GM12892 (cell line): Measurements from ENCODE around the gene SLC1A3. TPM values are rescaled to one million over a fixed set of nuclear protein-coding genes. Genes with fewer than 3 reads are reported as not detected.
"Not testable (repeated sequence)": the region's sequence is repeated elsewhere in the genome, so short reads cannot be mapped to it uniquely, and the experiment has no call there.

Experiments
- DNase-seq: peaks from one replicate; pipeline ENCODE4 v3.0.0; 2011; ENCODE audit not compliant: insufficient read length
- FAIRE-seq: peaks from 2 replicates; lab custom pipeline; 2011; peaks lifted over from hg19 to GRCh38; lab: Jason Lieb, UNC
- POLR2A ChIP-seq: IDR thresholded peaks from 2 replicates; pipeline ENCODE4 v1.6.1; 2011; ENCODE audit warnings: low read depth, low read length, control low read depth
- POLR2AphosphoS5 ChIP-seq: IDR thresholded peaks from 2 replicates; pipeline ENCODE4 v1.6.1; 2011; ENCODE audit warnings: low read depth, low read length, control low read depth
- TAF1 ChIP-seq: IDR thresholded peaks from 2 replicates; pipeline ENCODE4 v1.6.1; 2011; ENCODE audit warnings: low read depth, mild to moderate bottlenecking, control low read depth, low read length, borderline replicate concordance
- polyA plus RNA-seq: library from polyadenylated mRNA; unstranded; fragments of >200 nt; gene quantifications from one replicate; pipeline ENCODE4 v1.2.1, GENCODE V29; 2012; ENCODE audit warnings: missing spikeins, inconsistent platforms; ENCODE audit not compliant: missing spikeins

SLC1A3 gene
- not detected for polyA plus RNA-seq

DNA sequence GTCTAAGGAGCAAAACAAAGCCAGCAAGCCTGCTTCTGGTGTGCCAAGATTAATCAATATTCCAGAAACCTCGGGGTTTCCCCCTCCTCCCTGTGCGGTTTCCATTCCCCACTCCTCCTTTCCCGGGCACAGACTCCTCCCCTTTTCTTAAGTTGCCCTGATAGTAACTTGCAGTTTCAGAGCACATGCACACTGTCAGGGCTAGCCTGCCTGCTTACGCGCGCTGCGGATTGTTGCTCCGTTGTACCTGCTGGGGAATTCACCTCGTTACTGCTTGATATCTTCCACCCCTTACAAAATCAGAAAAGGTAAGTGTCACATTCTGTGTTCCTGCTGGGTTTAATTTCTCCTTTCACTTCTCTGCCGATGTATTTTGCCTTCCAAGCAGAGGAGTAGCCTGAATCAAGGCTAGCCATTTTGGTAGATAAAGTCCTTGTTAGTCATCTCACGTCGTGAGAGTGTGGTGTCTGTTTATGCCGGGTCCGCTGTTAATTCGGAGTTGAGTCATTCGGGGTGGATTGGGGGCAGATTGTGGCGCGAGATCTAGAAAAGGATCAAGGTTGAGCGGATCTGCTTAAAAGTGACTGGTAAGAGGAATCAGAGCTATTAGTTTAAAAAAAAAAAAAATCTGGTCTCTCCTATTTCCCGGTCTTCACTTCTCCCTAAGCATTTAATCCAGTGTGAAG lies at the start of gene SLC1A3:
SLC1A3 (plus strand) TSS at position 179 of the 686 bp plus-strand sequence. CDS start 1,818 bp downstream, outside the sequence.
- DNase-seq (no peak), FAIRE-seq (peak; percentile 99)
- no peak for TF ChIP-seq POLR2A
- no peak for TF ChIP-seq TAF1
- TF ChIP-seq POLR2AphosphoS5, result no peak

DNA sequence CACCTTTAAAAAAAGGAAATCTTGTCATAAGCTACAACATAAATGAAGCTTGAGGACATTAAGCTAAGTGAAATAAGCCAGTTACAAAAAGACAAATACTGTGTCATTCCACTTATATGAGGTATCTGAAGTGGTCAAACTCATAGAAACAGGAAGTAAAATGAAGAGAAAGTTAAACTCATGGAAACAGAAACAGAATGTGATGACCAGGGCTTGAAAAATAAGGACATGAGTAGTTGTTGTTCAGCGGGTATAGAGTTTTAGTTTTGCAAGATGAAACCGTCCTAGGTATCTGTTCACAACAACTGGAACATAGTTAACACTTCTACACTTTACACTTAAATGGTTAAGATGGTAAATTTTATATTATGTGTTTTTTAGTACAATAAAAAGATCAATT lies 47.8 kb upstream of the SLC1A3 start:
- no peak for FAIRE-seq
- no peak for DNase-seq
- TF ChIP-seq TAF1 (no peak), POLR2AphosphoS5 (no peak), POLR2A (no peak)

DNA sequence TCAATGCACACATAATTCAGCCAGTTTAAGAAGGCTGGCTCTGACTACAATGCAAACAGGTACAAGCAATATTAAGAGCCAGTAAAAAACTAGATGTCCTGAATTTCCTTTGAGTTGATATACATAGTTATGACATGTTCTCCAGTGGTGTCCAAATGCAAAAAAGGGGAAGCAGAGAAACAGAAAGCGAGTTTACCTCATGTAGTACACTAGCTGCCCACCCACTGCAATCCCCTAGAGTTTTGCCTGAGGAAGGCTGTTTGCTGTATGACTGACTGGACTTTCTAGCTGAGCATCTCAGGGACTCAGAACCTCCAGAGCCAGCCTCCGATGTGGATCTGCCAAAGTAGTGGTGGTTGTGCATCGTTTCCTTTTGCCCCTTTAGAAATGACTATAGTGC lies 44.8 kb upstream of the SLC1A3 start:
- DNase-seq (no peak), FAIRE-seq (no peak)
- no peak for TF ChIP-seq TAF1
- no peak for TF ChIP-seq POLR2AphosphoS5
- TF ChIP-seq POLR2A, result no peak

DNA sequence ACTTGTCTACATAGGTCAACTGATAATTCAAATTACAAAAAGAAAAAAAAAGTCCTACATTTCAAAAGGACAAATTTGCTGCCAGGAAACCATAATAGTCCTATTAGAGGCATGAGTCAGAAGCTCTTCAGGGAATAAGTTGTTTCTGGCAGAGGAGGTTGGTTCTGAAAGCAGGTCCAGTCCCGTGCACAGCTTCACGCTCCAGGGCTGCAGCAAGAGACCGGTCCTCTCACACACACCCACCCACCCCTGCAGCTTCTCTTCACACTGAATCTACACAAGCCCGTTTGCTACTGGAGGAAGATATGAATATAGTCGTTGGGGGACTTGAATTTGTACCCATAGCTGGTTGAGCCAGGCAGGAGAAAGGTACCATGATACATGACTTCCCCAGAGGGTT lies 36.9 kb upstream of the SLC1A3 start:
- TF ChIP-seq POLR2AphosphoS5 (no peak), TAF1 (no peak), POLR2A (no peak)
- DNase-seq, result no peak
- no peak for FAIRE-seq

DNA sequence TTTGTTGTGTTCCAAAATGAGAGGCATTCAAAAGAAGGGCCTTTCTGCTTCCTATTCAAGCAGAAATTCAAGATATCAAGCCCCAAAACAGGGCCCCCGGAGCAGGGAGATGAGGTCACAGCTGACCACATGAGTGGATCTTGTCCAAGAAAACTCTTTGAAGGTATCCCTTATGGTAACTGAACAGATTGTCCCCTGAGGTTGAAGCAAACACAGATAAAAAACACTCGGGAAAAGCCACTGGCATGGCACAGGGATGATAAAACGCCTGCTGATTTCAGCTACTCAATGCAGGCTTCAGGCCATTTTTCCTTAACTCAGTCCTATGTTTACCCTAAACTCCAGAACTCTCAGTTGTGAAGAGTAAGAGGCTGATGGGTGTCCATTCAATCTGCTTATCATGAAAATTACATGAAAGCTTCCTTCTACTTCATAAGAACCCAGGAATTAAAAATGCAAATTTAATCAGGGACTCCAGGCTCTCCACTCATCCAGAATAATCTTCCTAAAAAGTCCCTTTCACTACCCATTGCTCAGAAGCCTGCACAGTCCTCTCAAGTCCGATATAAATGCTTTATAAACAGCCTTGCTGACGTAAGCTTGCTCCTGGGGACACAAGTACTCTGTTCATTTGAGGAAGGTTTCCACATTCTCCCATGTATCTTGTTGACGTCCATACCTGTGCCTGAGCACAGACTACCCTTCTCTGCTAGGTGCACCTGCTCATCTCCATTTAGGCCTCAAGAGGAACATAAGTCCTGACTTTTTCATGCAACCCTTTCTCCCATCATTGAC lies 35.9 kb upstream of the SLC1A3 start:
- TF ChIP-seq POLR2A, result no peak
- no peak for TF ChIP-seq POLR2AphosphoS5
- no peak for TF ChIP-seq TAF1
- no peak for DNase-seq
- FAIRE-seq, result no peak

DNA sequence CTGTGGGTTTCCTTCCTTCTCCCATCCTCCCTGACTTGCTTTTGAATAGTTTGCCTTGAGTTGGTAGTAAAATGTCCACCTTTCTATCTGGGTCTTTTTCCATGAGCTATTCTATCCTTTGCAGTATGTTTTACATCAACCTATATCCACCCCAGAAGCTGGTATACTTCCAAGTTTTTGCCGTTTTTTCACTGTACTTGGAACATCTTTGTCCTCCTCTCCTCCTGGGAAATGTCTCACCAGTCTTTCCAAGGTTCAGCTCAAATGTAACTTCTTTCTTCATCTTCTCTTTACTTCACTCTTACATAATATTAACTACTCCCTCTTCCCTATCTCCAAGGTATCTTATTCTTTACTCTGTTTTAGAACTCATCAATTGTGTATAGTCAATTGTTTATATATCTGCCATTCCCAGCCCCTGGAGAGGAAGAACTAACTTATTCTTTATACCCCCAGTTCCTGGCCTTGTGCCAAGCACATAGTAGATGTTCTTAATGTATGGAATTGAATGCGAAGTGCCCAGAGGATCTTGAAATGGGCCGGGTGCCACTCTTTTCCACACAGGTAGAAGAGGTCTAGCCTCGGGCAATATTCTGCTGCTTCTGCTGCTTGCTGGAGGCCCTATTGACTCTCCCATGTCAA lies 34.9 kb upstream of the SLC1A3 start:
- no peak for FAIRE-seq
- TF ChIP-seq TAF1 (no peak), POLR2A (no peak), POLR2AphosphoS5 (no peak)
- DNase-seq, result no peak

DNA sequence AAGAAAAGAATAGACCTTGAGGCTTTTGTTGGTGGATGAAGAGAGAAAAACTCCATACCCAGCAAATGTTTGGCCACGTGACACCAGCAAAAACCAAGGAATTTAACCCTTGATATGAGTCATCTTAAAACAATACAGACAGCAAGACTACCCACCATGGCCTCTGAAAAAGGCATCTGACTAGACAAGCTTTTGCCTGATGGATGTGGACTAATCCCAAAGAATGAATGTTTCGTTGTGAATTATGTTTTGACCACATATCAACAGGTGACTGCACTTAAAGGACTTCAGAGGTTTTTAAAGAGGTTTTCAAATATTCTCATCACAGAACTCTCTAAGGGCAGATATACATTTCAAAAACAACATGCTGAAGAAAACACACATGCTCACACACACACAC lies 33.0 kb upstream of the SLC1A3 start:
- no peak for TF ChIP-seq POLR2A
- TF ChIP-seq POLR2AphosphoS5, result no peak
- no peak for TF ChIP-seq TAF1
- DNase-seq (no peak), FAIRE-seq (no peak)

DNA sequence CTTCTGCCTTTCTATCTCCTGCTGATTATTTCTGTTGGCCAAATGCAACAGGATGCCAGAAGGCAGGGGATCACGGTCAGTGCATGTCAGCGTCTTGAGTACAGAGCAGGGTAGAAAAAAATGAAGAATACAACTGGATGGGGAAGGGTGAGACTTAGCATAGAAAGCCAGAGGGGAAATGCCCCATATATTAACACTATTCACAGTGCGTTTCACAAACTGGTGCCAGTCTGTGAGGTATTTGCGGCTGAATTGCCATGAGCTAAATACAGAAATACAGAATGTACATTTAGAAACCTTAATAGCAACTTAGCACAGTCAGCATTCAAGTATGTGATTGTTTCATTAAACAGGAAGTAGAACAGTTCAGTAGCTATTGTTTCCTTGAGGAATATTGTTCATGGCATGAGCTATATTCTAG lies 31.0 kb upstream of the SLC1A3 start:
- FAIRE-seq (no peak), DNase-seq (no peak)
- TF ChIP-seq TAF1 (no peak), POLR2A (no peak), POLR2AphosphoS5 (no peak)

DNA sequence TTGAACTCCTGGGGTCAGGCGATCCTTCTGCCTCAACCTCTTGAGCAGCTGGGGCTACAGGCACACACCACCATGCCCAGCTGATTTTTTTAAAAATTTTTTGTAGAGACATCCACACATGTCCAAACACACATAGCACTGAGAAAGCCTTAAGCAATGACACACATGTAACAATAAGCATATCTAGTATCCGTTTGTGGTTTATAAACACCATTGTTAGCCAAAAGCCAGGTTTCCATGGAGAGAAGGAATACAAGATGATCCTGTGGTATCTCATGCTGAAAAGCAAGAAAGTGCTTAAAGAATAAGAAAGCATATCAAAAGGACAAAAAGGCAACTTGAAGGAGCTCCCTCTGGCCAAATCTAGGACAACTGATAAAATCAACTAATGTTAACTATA lies 29.7 kb upstream of the SLC1A3 start:
- DNase-seq, result no peak
- FAIRE-seq, result no peak
- no peak for TF ChIP-seq TAF1

DNA sequence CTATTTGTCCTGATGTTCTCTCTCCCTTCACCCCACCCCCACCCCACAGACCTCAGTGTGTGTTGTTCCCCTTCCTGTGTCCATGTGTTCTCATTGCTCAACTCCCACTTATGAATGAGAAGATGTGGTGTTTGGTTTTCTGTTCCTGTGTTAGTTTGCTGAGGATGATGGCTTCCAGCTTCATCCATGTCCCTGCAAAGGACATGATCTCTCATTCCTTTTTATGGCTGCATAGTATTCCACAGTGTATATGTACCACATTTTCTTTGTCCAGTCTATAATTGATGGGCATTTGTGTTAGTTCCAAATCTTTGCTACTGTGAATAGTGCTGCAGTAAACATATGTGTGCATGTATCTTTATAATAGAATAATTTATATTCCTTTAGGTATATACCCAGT lies 26.5 kb upstream of the SLC1A3 start:
- not testable (repeated sequence) for FAIRE-seq, DNase-seq

DNA sequence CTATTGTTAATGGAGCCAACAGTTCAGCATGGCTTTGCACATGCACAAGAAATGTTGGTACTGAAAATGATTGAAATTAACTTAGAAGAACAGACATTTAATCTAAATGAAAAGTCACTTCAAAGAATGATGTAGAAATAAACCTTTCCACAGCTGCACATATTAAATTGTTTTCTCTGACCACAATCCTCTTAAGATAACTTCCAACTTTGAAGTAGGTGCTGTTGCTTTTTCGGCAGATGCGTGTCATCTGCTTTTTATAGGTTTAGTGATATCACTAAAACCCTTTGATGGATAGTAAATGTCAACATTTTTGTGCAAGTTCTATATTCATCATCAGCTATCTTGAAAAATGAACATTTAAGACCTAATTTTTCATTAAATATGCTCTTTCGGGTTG lies 25.3 kb upstream of the SLC1A3 start:
- TF ChIP-seq POLR2A, result no peak
- DNase-seq, result no peak
- no peak for FAIRE-seq
